Measurements from ENCODE around the gene DTX3.

DNA sequence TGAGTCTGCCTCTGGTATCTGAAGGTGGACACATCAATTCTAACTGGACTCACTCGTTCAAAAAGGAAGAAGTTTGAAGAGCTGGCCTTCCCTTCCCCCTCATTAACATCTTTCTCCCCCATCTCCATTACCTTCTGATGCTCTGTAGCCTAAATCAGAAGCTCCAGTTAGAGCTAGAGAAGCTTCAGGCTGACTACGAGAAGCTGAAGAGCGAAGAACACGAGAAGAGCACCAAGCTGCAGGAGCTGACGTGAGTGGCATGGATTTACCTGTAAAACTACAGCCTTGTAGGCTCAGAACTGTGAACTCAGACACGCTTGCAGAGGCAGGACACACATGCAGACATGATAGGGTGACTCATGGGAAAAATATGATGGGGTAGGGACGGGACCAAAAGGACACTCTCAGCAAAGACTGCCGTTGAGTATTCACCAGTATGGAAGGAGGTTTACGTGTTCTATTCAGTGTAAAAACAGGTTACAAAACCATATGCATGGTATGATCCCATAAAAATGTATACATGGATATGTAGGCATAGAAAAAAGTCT, 27.9 kb upstream of the DTX3 start:
- TF ChIP-seq ZNF384 (IDR thresholded peaks at IDR 0.05): no peak
- TF ChIP-seq FOXA1 (IDR thresholded peaks at IDR 0.05): no peak
- no peak for TF ChIP-seq BHLHE40 (IDR thresholded peaks at IDR 0.05; ENCODE audit: borderline replicate concordance)
- TF ChIP-seq NFRKB (IDR thresholded peaks at IDR 0.05): no peak
- TF ChIP-seq SP1 (IDR thresholded peaks at IDR 0.05): no peak
- TF ChIP-seq ARNT (IDR thresholded peaks at IDR 0.05): no peak
- no peak for TF ChIP-seq HDGF (IDR thresholded peaks at IDR 0.05; ENCODE audit: borderline replicate concordance)
- TF ChIP-seq CTBP1 (IDR thresholded peaks at IDR 0.05; ENCODE audit: borderline replicate concordance): no peak
- TF ChIP-seq LEF1 (IDR thresholded peaks at IDR 0.05; ENCODE audit: borderline replicate concordance): no peak
- TF ChIP-seq TARDBP (IDR thresholded peaks at IDR 0.05): no peak
- TF ChIP-seq ELF4 (IDR thresholded peaks at IDR 0.05): no peak
- no peak for TF ChIP-seq FOXM1 (IDR thresholded peaks at IDR 0.05; ENCODE audit: borderline replicate concordance)
- no peak for TF ChIP-seq FOXK2 (IDR thresholded peaks at IDR 0.05)
